ENCODE measurements around the gene PCDHGA9.

The PCDHGA9 gene

GRCh38 chr5:141441571-141442170 is 39.1 kb downstream of the PCDHGA9 start:
- H3K27me3 Mint-ChIP-seq: peaks cover 45% of the 10 kb centered on the region
- no peak overlapping the region for H3K4me3 Mint-ChIP-seq
- H3K9me3 Mint-ChIP-seq: peaks cover 4 to 13% of the 10 kb centered on the region in 2 donors
- ATAC-seq (no peak), DNase-seq (no peak)
- no peaks in the 10 kb centered on the region for H3K4me1 Mint-ChIP-seq
- no peak overlapping the region for H3K27ac Mint-ChIP-seq
